HepG2 (cell line): ENCODE results near the gene NKRF.

ENCODE experiments used
- PRPF4 ChIP-seq: fragments of 200-400 bp; formaldehyde crosslinking; IDR thresholded peaks from 2 replicates; pipeline ENCODE4 v1.6.1; 2016; ENCODE audit warnings: low read length, low read depth; ENCODE audit not compliant: poor library complexity, severe bottlenecking
- TMF1 ChIP-seq: sonication (generic); formaldehyde crosslinking; IDR thresholded peaks from 2 replicates; pipeline ENCODE4 v1.8.1; 2022; ENCODE audit warnings: low read depth, missing genetic modification reagents
- ZNF615 ChIP-seq: sonication (generic); formaldehyde crosslinking; IDR thresholded peaks from 2 replicates; pipeline ENCODE4 v1.5.0; 2020; ENCODE audit warnings: mild to moderate bottlenecking, missing genetic modification reagents, borderline replicate concordance
- TF ChIP-seq, protein P1 (sequence below): sonication (generic); formaldehyde crosslinking; IDR thresholded peaks from one replicate; pipeline ENCODE4 v1.5.1; 2020; ENCODE audit warnings: mild to moderate bottlenecking, missing genetic modification reagents; ENCODE audit errors: not compliant biosample characterization

DNA sequence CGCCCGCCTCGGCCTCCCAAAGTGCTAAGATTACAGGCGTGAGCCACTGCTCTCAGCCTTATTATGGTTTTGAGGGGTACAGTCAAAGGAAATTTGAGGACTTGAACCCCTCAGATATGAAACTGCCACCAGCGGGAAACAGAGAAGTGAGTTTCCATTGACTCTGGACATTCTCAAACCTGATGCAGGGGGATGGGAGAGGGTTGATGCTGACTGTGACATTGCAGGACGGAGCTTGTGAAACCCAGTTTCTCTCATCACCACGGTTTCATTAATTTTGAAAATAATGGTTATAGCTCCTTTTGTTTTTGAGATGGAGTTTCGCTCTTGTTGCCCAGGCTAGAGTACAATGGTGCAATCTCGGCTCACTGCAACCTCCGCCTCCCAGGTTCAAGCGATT lies 18.2 kb upstream of the NKRF start:
- TF ChIP-seq TMF1 (CRISPR knock-in tag): no peak
- no peak for TF ChIP-seq PRPF4
- TF ChIP-seq, protein P1, sequence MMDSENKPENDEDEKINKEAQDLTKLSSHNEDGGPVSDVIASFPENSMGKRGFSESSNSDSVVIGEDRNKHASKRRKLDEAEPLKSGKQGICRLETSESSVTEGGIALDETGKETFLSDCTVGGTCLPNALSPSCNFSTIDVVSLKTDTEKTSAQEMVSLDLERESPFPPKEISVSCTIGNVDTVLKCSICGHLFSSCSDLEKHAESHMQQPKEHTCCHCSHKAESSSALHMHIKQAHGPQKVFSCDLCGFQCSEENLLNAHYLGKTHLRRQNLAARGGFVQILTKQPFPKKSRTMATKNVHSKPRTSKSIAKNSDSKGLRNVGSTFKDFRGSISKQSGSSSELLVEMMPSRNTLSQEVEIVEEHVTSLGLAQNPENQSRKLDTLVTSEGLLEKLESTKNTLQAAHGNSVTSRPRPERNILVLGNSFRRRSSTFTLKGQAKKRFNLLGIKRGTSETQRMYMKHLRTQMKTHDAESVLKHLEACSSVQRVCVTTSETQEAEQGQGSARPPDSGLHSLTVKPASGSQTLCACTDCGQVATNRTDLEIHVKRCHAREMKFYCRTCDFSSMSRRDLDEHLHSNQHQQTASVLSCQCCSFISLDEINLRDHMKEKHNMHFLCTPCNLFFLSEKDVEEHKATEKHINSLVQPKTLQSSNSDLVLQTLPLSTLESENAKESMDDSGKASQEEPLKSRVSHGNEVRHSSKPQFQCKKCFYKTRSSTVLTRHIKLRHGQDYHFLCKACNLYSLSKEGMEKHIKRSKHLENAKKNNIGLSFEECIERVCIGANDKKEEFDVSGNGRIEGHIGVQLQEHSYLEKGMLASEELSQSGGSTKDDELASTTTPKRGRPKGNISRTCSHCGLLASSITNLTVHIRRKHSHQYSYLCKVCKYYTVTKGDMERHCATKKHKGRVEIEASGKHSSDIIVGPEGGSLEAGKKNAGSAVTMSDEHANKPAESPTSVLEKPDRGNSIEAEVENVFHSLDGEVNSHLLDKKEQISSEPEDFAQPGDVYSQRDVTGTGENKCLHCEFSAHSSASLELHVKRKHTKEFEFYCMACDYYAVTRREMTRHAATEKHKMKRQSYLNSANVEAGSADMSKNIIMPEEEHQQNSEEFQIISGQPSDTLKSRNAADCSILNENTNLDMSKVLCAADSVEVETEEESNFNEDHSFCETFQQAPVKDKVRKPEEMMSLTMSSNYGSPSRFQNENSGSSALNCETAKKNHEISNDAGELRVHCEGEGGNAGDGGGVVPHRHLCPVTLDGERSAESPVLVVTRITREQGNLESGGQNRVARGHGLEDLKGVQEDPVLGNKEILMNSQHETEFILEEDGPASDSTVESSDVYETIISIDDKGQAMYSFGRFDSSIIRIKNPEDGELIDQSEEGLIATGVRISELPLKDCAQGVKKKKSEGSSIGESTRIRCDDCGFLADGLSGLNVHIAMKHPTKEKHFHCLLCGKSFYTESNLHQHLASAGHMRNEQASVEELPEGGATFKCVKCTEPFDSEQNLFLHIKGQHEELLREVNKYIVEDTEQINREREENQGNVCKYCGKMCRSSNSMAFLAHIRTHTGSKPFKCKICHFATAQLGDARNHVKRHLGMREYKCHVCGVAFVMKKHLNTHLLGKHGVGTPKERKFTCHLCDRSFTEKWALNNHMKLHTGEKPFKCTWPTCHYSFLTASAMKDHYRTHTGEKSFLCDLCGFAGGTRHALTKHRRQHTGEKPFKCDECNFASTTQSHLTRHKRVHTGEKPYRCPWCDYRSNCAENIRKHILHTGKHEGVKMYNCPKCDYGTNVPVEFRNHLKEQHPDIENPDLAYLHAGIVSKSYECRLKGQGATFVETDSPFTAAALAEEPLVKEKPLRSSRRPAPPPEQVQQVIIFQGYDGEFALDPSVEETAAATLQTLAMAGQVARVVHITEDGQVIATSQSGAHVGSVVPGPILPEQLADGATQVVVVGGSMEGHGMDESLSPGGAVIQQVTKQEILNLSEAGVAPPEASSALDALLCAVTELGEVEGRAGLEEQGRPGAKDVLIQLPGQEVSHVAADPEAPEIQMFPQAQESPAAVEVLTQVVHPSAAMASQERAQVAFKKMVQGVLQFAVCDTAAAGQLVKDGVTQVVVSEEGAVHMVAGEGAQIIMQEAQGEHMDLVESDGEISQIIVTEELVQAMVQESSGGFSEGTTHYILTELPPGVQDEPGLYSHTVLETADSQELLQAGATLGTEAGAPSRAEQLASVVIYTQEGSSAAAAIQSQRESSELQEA (CRISPR knock-in tag): no peak
- TF ChIP-seq ZNF615 (CRISPR knock-in tag): no peak
